ENCODE data around the gene DYNC2LI1.

The DYNC2LI1 gene

GRCh38 chr2:43764086-43764705 is 9.6 kb upstream of the DYNC2LI1 start:
- no peak for DNase-seq

- no peak for DNase-seq
These were observed 7.8 kb upstream of the DYNC2LI1 start for GRCh38 chr2:43766006-43766405.

GRCh38 chr2:43774617-43775016 is 778 bp downstream of the DYNC2LI1 start:
- DNase-seq, result no peak

GRCh38 chr2:43776324-43776723 is 2.5 kb downstream of the DYNC2LI1 start:
- no peak for DNase-seq

- DNase-seq, result no peak
These were observed 3.6 kb downstream of the DYNC2LI1 start for GRCh38 chr2:43777306-43777926.

DNA sequence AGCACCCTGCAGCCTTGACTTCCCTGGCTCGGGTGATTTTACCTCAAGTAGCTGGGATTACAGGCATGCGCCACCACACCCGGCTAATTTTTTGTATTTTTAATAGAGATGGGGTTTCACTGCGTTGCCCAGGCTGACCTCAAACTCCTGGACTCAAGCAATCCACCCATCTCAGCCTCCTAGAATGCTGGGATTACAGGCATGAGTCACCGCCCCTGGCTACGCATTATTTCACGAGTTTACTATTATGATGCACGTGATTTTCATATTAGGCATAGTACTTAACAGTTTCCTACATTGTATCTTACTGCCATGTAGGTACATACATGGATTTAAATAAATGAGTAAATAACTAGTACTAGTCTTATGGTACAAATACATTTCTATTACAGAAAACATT is 4.4 kb downstream of the DYNC2LI1 start:
- no peak for DNase-seq

DNA sequence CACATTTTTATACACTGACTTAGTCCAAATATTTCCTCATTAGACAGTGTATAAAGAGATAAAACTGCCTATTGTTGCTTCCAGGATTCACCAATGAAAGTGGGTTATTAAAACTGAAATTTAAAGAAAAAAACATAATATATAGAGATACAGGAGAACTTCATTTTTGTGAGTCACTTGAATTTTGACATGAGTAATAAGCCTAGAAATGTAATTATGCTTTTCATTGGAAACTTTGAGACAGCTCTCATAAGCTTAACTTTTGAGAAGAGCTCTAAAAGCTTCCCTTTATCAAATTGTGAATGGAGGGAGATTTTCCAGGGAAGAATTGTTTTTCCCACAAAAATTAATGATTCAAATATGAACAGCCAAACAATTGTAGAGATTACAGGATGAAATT is 14.1 kb downstream of the DYNC2LI1 start:
- no peak for DNase-seq

DNA sequence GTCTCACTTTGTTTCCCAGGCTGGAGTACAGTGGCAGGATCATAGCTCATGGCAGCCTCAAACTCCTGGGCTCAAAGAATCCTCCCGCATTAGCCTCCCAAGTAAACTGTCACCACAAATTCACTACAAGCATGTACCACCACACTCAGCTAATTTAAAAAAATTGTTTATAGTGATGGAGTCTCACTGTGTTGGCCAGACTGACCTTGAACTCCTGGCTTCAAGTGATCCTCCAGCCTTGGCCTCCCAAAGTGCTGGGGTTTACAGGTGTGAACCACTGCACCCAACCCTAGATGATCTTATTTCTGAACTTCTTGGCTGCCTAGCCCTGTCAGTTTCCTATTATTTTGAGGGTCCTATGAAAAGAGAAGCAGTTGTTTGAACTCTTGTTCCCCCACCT is 14.8 kb downstream of the DYNC2LI1 start:
- no peak for DNase-seq

DNA sequence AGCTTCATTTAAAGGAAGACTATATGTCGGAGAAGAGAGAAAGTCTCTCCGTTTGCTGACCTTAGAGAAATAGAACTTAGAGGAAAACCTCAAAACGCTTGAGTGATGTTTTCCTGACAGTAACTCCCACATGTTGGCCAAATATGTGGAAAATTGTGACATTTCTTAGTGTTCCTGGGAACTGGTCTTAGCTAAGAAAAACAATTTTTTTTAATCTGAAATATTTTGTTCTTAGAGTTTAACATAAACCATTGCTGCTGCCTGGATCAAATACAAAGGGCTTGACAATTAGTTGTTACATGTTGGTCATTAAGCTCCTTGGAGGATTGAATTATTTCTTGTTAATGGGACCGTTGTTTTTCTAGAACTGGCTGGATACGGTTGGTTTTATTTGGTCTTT is 16.3 kb downstream of the DYNC2LI1 start:
- DNase-seq, result no peak

DNA sequence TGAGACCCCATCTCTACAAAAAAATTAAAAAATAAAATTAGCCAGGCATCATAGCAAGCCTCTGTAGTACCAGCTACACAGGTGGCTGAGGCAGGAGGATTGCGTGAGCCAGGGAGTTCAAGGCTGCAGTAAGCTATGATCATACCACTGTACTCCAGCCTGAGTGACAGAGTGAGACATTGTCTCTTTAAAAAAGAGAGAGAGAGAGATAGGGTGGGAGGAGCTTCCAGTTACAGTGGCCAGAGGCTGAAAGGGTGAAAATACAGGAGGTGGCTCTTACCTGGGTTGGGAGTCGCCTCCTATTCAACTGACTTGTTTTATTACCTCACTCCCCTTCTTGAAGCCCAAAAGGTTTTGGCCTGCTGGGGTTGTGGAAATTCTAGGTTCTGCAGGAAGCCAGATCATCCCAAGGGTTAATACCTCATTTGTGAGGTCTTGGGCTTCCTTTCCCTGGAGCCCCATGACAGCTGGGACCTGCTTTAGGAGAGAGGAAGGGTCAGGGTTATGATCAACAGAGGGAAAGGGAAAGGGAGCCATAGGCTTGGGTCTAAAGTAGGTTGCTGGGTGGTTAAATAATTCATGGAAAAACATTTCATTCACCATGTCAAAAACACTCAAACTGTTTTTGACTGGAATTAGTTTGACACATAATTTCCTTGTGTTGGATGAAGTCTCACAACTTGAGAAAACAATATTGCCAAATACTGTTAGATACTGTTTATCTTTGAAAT is 17.4 kb downstream of the DYNC2LI1 start:
- no peak for DNase-seq

GRCh38 chr2:43792653-43793052 is 18.8 kb downstream of the DYNC2LI1 start:
- no peak for DNase-seq

DNA sequence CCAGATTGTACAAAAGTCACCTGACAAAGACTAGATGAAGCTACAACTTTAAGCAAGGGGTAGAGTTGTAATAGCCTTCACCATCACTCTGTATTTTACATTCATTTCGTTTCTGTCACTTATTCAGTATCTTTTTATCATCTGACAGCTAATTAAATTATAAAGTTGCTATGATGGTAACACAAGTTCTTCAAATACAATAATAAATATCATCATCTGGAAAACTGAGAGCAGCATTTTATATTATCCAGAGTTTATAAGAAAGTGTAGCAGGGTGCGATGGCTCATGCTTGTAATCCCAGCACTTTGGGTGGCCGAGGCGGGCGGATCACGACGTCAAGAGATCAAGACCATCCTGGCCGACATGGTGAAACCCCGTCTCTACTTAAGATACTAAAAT is 21.1 kb downstream of the DYNC2LI1 start:
- no peak for DNase-seq

DNA sequence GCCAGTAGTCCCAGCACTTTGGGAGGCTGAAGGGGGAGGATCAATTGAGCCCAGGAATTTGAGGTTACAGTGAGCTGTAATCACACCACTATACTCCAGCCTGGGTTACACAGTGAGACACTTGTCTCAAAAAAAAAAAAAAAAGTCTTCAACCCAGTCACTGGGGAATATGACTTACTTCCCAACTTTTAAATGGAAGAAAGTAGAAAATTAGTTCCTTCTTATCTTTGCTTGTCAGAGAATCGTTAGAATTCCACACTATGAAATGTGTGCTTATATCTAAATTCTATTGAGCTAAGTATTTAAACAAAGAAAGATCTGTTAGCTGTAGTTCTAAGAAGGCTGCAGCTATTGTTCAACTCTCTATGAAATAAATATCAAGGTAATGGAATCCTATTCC is 22.4 kb downstream of the DYNC2LI1 start:
- DNase-seq, result no peak

DNA sequence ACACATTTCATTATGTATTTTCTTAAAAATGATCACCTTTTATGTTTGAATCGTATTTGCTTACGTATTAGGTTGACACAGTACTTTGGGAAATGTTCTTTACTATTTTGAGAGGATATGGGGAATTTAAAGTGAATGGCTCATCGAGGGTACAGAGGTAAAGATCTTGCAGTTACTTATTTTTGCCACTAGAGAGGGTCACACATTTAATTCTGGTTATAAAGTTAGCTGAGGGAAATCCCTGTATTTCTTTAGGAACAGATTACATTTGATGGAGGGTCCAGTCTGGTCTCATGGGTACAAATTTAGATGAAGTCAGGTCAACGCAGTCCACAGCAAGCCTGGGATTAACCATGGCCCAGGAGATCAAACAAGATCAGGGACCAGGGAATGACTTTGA is 24.5 kb downstream of the DYNC2LI1 start:
- DNase-seq, result no peak

- no peak for DNase-seq
These were observed 27.1 kb downstream of the DYNC2LI1 start for GRCh38 chr2:43800894-43801293.

- DNase-seq, result no peak
These were observed 28.3 kb downstream of the DYNC2LI1 start for GRCh38 chr2:43802135-43802534.

DNA sequence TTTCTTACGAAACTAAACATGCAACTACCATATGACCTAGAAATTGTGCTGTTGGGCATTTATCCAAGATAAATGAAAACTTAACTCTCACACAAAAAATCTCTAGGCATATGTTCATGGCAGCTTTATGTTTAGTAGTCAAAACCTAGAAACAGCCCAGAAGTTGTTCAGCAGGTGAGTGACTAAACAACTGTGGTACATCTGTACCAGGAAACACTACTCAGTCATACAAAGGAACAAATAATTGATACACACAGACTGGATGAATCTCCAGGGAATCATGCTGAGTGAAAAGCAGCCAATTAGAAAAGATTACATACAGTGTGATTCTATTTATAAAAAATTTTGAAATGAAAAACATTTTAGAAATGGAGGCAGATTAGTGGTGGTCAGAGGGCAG is 29.3 kb downstream of the DYNC2LI1 start:
- no peak for DNase-seq

DNA sequence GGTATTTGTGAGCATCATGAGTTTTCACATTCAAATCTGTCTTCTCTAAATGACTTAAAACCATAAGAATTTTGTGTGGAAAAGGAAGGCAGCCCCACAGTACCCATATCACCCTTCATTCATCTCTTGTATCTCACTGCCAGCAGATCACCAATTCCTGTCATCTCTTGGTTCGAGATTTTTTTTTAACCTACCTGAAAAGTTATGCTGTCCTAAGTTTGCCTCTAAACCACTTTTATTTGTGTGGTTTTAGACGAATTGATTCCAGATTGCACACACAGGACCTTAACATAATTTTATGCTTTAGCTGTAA is 32.8 kb downstream of the DYNC2LI1 start:
- no peak for DNase-seq

GRCh38 chr2:43810452-43810851 is 36.6 kb downstream of the DYNC2LI1 start:
- no peak for DNase-seq

DNA sequence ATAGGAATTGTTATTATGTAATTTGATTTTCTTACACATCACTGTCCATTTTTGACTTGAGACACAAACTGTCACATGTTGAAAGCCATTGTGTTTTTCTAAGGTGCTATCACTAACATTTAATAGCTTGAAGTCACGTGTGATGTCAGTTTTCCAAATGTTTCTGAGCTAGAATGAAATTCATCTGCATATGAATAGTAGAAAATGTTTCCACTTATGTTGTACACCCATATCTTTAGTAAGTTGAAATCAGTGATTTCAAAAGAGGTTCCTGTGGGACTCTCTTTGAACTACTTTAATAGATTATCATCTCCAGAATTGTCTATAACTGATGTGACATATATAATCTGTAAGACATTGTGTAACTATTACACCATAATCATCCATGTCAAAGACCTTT is 37.0 kb downstream of the DYNC2LI1 start:
- DNase-seq, result no peak

- no peak for DNase-seq
These were observed 38.2 kb downstream of the DYNC2LI1 start for GRCh38 chr2:43812006-43812405.

DNA sequence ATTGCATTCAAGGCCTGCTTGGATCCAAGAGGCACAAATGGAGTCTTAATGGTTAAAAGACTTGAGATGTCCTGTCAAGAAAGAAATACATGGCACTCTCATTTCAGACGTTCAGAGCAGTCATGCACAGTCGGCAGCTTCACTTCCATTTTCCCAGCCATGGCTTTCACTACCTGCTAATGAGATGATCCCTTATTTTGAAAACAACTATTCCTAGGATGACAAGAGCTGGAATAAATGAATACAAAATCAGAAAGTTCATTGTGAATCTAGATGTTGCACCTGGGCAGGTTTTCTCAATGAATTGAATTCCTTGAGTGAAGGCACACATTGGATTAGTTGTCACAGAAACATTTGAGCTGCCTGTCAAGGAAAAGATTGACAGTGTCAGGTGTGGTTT is 39.1 kb downstream of the DYNC2LI1 start:
- DNase-seq, result no peak

GRCh38 chr2:43814711-43815110 is 40.9 kb downstream of the DYNC2LI1 start:
- DNase-seq, result no peak

- no peak for DNase-seq
These were observed 44.9 kb downstream of the DYNC2LI1 start for GRCh38 chr2:43818761-43819160.
